ENCODE data around the gene FAIM2.

DNA sequence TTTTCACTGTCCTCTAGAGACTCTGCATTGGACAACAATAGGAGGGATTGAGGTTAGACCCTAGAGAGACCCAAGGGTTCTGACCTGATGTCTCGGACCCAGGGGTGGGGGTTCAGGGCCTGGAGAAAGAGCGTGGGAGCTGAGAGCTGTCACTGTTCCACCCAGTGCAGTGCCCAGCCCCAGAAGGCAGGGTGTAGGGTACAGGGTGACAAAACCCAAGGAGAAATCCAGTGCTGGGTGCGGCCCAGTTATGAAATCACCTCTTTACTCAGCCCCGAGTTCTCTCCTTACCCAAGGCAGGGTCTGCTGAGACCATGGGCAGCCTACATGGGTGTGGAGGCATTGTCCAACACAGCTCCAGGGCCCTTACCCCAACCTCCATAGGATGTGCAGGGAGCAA lies 49.5 kb upstream of the FAIM2 start:
- TF ChIP-seq ARNTL (CRISPR knock-in tag; IDR thresholded peaks at IDR 0.05; ENCODE audit: borderline replicate concordance, low read depth) (no peak), RARB (CRISPR knock-in tag; IDR thresholded peaks at IDR 0.05) (no peak)
